ENCODE measurements around the gene BFSP1. TPM values are rescaled to one million over a fixed set of nuclear protein-coding genes. Genes with fewer than 3 reads are reported as not detected.

Gene BFSP1
- polyA plus RNA-seq, 1 of the 3 experiments (the other 2 are of a cell fraction): 7.1 TPM

GRCh38 chr20:17507531-17507930 is 23.6 kb downstream of the BFSP1 start (continued):
- TF ChIP-seq CHD2 (IDR thresholded peaks at IDR 0.05; ENCODE audit: low read length, partially characterized antibody): no peak
- no peak for TF ChIP-seq SIN3A (IDR thresholded peaks at IDR 0.05; ENCODE audit: borderline replicate concordance, low read depth, low read length)
- TF ChIP-seq IRF3 (IDR thresholded peaks at IDR 0.05; ENCODE audit: low read depth, low read length): no peak
- no peak for TF ChIP-seq PBX3 (IDR thresholded peaks at IDR 0.05)
- TF ChIP-seq TAF1 (IDR thresholded peaks at IDR 0.05; ENCODE audit: borderline replicate concordance, low read depth, low read length): no peak
- no peak for TF ChIP-seq RXRA (IDR thresholded peaks at IDR 0.05; ENCODE audit: borderline replicate concordance, low read depth)
- TF ChIP-seq SMC3 (IDR thresholded peaks at IDR 0.05; ENCODE audit: low read depth, low read length): no peak
- no peak for TF ChIP-seq GATA2 (CRISPR knock-in tag; IDR thresholded peaks at IDR 0.05)

GRCh38 chr20:17507032-17507431 is 24.1 kb downstream of the BFSP1 start:
- ChIA-PET POLR2A (no interaction called here), CTCF (no interaction called here)
- no peak for DNase-seq
- no peaks in the 10 kb centered on the region for H3K9me2 ChIP-seq
- no peaks in the 10 kb centered on the region for H4K20me1 ChIP-seq (ENCODE audit: insufficient read depth)
- H3K9ac ChIP-seq: no peak overlapping the region
- H3K79me2 ChIP-seq (ENCODE audit: insufficient read depth): no peaks in the 10 kb centered on the region
- H3F3A ChIP-seq (replicated peaks; ENCODE audit: insufficient read depth): no peaks in the 10 kb centered on the region
- H3K9me3 ChIP-seq: no peaks in the 10 kb centered on the region
- H3K4me1 ChIP-seq (ENCODE audit: control insufficient read depth in 1 of 2, insufficient read depth in 2 of 2, low read depth in 1 of 2, low read length in 1 of 2): peaks cover 0 to 9% of the 10 kb centered on the region in 2 experiments; a peak in 1 of 4 replicates
- H3K4me3 ChIP-seq (ENCODE audit: low read depth in 2 of 2, low read length in 1 of 2): no peak overlapping the region
- 96% methylated on average over 2 of the region's 2 CpGs for WGBS (ENCODE audit: low lambda C conversion rate)
- H3K4me2 ChIP-seq: no peak overlapping the region
- H3K27ac ChIP-seq (ENCODE audit: low read depth in 2 of 2, low read length in 1 of 2): no peak overlapping the region
- H2AFZ ChIP-seq (ENCODE audit: low read depth): no peak overlapping the region
- no peaks in the 10 kb centered on the region for H3K27me3 ChIP-seq (ENCODE audit: insufficient read depth)
- H3K36me3 ChIP-seq (replicated peaks in 1 of 2; ENCODE audit: control insufficient read depth in 1 of 2, insufficient read depth in 2 of 2, low read length in 1 of 2): no peaks in the 10 kb centered on the region
- TF ChIP-seq IRF3 (IDR thresholded peaks at IDR 0.05; ENCODE audit: low read depth, low read length): no peak
- TF ChIP-seq PBX3 (IDR thresholded peaks at IDR 0.05): no peak
- no peak for TF ChIP-seq FOXM1 (IDR thresholded peaks at IDR 0.05; ENCODE audit: low read depth)
- no peak for TF ChIP-seq GABPA (IDR thresholded peaks at IDR 0.05; ENCODE audit: low read depth)
- TF ChIP-seq SIN3A (IDR thresholded peaks at IDR 0.05; ENCODE audit: borderline replicate concordance, low read depth, low read length): no peak
- TF ChIP-seq JUND (IDR thresholded peaks at IDR 0.05): no peak
- no peak for TF ChIP-seq CHD2 (IDR thresholded peaks at IDR 0.05; ENCODE audit: low read length, partially characterized antibody)
- no peak for TF ChIP-seq NRF1 (IDR thresholded peaks at IDR 0.05; ENCODE audit: low read depth, low read length)
- no peak for TF ChIP-seq RCOR1 (IDR thresholded peaks at IDR 0.05; ENCODE audit: low read length)
- TF ChIP-seq FOSL2 (IDR thresholded peaks at IDR 0.05; ENCODE audit: borderline replicate concordance, low read depth): no peak
- TF ChIP-seq USF2 (IDR thresholded peaks at IDR 0.05; ENCODE audit: borderline replicate concordance, low read depth, low read length): no peak
- no peak for TF ChIP-seq FOXJ3 (CRISPR knock-in tag; IDR thresholded peaks at IDR 0.05)

Measured in SK-N-SH (cell line).